HUES64 (cell line): ENCODE measurements around the gene SLC44A4.

Experiments
- H3K27ac ChIP-seq: 2 replicates; pipeline ENCODE4 v1.7.0; 2013; ENCODE audit warnings: low read depth, low read length, inconsistent platforms
- H3K27me3 ChIP-seq: 2 replicates; pipeline ENCODE4 v1.6.1; 2013; ENCODE audit warnings: mild to moderate bottlenecking, low read length; ENCODE audit not compliant: insufficient read depth
- H3K36me3 ChIP-seq: 2 replicates; pipeline ENCODE4 v1.6.1; 2013; ENCODE audit warnings: mild to moderate bottlenecking, low read length; ENCODE audit not compliant: insufficient read depth
- H3K4me1 ChIP-seq: 2 replicates; pipeline ENCODE4 v1.6.1; 2013; ENCODE audit warnings: mild to moderate bottlenecking, low read length, moderate library complexity; ENCODE audit not compliant: insufficient read depth
- H3K4me3 ChIP-seq: 2 replicates; pipeline ENCODE4 v1.5.1; 2013; ENCODE audit warnings: mild to moderate bottlenecking, low read length, moderate library complexity
- H3K9ac ChIP-seq: 2 replicates; pipeline ENCODE4 v1.6.1; 2013; ENCODE audit warnings: mild to moderate bottlenecking, low read depth, low read length
- H3K9me3 ChIP-seq: 2 replicates; pipeline ENCODE4 v1.6.1; 2013; ENCODE audit warnings: low read depth, low read length; ENCODE audit not compliant: insufficient read depth
- WGBS: fragments of 150-250, 120-280 bp; methylation state at CpG from one replicate; pipeline ENCODE4 v1.1.7; 2013; ENCODE audit warnings: missing lambda C conversion rate; 5-methylcytosine and 5-hydroxymethylcytosine counted together

Gene SLC44A4

GRCh38 chr6:31900917-31901414, 22.2 kb upstream of the SLC44A4 start:
- H3K9ac ChIP-seq = peak overlapping the region; percentile 81
- 71% methylated on average over 29 of the region's 29 CpGs for WGBS
- H3K4me3 ChIP-seq = peak overlapping the region; percentile 74
- no peaks in the 10 kb centered on the region for H3K9me3 ChIP-seq
- H3K27ac ChIP-seq = peak overlapping the region; percentile 82
- peaks cover 16% of the 10 kb centered on the region for H3K36me3 ChIP-seq
- H3K4me1 ChIP-seq = peaks cover 12% of the 10 kb centered on the region
- H3K27me3 ChIP-seq = no peaks in the 10 kb centered on the region

GRCh38 chr6:31899882-31900722, 21.3 kb upstream of the SLC44A4 start:
- Histone ChIP-seq H3K36me3 (peaks cover 25% of the 10 kb centered on the region), H3K4me3 (no peak overlapping the region), H3K4me1 (peaks cover 9% of the 10 kb centered on the region), H3K9me3 (no peaks in the 10 kb centered on the region), H3K27me3 (no peaks in the 10 kb centered on the region), H3K27ac (no peak overlapping the region), H3K9ac (no peak overlapping the region)
- WGBS = 94% methylated on average over 49 of the region's 49 CpGs

GRCh38 chr6:31899215-31899614, 20.4 kb upstream of the SLC44A4 start:
- H3K9me3 ChIP-seq = no peaks in the 10 kb centered on the region
- H3K27me3 ChIP-seq = no peaks in the 10 kb centered on the region
- 90% methylated on average over 5 of the region's 5 CpGs for WGBS
- H3K4me1 ChIP-seq = peaks cover 9% of the 10 kb centered on the region
- H3K27ac ChIP-seq = no peak overlapping the region
- peaks cover 33% of the 10 kb centered on the region for H3K36me3 ChIP-seq
- H3K4me3 ChIP-seq = no peak overlapping the region
- no peak overlapping the region for H3K9ac ChIP-seq

GRCh38 chr6:31898383-31899011, 19.7 kb upstream of the SLC44A4 start:
- H3K9ac ChIP-seq = peak overlapping the region; percentile 87
- peaks cover 41% of the 10 kb centered on the region for H3K36me3 ChIP-seq
- peak overlapping the region; percentile 90 for H3K4me3 ChIP-seq
- no peaks in the 10 kb centered on the region for H3K27me3 ChIP-seq
- H3K27ac ChIP-seq = no peak overlapping the region
- no peaks in the 10 kb centered on the region for H3K9me3 ChIP-seq
- H3K4me1 ChIP-seq = peaks cover 9% of the 10 kb centered on the region
- WGBS = 20% methylated on average over 8 of the region's 8 CpGs

DNA sequence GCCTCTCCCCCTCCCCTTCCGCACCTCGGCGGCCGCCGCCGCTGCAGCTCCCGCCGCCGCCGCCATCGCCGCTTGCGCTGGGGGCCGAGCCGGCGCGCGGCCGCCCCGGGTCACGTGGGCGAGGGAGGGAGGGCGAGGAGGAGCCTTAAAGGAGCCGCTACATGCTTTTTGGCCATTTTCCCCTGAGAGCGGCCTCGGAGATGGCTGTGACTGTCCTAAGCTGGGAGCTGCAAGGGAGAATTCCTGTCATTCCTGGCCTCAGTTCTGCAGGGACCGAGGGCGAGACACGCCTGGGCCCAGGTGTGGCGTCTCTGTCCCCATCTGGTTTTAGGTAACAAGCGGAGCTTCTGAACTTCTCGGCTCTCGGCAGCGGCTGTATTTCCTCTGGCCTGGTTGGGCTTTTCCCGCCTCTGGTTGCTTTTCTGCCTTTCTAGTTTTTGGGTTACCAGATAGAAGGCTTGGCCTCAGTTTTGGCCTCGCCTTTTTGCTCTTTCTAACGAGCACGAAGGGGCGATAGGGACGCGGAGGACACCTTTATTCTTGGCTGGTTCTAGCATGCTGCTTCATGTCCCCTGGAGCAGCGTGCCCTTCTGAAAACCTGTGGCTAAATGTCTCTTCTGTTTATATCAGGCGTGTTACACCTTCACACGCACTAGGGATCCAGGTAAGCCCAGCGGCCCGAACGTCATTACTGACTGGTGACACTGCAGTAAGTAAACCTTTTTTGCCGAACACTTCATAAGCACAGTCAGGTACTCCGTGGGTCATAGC, 19.0 kb upstream of the SLC44A4 start, which contains the start of gene EHMT2:
Gene EHMT2, minus strand, starts transcription at position 87 of the 771 bp plus-strand sequence. Its CDS starts 21 bp downstream, at position 66.
- Histone ChIP-seq H3K9ac (peak within 1 kb of the TSS; percentile 87), H3K27me3 (no peaks in the 10 kb centered on the region), H3K36me3 (peaks cover 48% of the 10 kb centered on the region), H3K27ac (peak within 1 kb of the TSS; percentile 70; the same call in 1 of the 2 replicates), H3K4me3 (peak within 1 kb of the TSS; percentile 90), H3K4me1 (peaks cover 9% of the 10 kb centered on the region), H3K9me3 (no peaks in the 10 kb centered on the region)
- under 1% methylated on average over 49 of the region's 49 CpGs for WGBS

DNA sequence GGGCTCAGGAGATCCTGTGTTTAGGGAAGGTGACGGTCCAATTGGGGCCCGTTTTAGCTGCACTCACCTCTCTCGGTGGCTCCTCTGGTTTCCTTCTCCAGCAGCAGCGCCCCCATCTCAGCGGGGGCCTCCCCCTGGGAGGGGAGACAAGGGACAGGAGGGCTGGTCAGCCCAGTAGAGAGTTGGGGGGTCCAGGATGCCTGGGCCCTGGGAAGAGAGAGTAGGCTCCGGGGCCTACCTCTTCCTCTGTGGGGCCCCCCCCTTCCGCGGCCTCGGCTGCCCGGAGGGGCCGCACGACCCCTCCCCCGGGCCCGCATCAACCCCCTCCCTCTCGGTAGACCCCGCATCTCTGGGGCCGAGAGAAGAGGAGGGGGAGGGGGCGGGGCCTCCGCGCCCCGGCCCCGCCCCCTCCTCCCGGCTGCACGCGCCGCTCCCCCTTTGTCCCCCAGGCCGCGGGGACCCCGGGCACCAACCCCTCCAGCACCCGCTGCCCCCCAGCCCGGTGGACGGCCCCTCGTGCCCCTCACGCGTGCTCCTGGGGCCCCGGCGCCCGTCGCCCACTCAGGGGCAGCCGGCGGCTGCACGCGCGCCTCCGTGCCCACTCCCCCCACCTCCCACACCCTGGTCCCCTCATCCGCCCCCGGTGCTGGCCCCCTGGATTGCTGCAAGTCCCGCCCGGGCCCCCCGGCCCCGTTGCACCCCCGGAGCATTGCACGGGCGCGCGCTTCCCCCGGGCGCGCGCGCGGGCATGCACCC, 18.2 kb upstream of the SLC44A4 start:
- peak overlapping the region; percentile 90 for H3K4me3 ChIP-seq
- H3K36me3 ChIP-seq = peaks cover 55% of the 10 kb centered on the region
- H3K27me3 ChIP-seq = no peaks in the 10 kb centered on the region
- WGBS = 2% methylated on average over 46 of the region's 62 CpGs
- peak overlapping the region; percentile 68; the same call in 1 of the 2 replicates for H3K27ac ChIP-seq
- H3K9ac ChIP-seq = peak overlapping the region; percentile 87
- no peaks in the 10 kb centered on the region for H3K9me3 ChIP-seq
- H3K4me1 ChIP-seq = peaks cover 4% of the 10 kb centered on the region; the same call in 1 of the 2 replicates

GRCh38 chr6:31896493-31896855, 17.7 kb upstream of the SLC44A4 start:
- H3K27me3 ChIP-seq = no peaks in the 10 kb centered on the region
- peaks cover 61% of the 10 kb centered on the region for H3K36me3 ChIP-seq
- peak overlapping the region; percentile 72 for H3K9ac ChIP-seq
- peaks cover 4% of the 10 kb centered on the region; the same call in 1 of the 2 replicates for H3K4me1 ChIP-seq
- no peaks in the 10 kb centered on the region for H3K9me3 ChIP-seq
- H3K27ac ChIP-seq = no peak overlapping the region
- H3K4me3 ChIP-seq = peak overlapping the region; percentile 90
- WGBS = 58% methylated on average over 4 of the region's 4 CpGs

- no peak overlapping the region for H3K4me3 ChIP-seq
- peaks cover 83% of the 10 kb centered on the region for H3K36me3 ChIP-seq
- 0 out of 2 replicates have a peak, but pooled peaks cover 4% of the 10 kb centered on the region for H3K4me1 ChIP-seq
- H3K9me3 ChIP-seq = no peaks in the 10 kb centered on the region
- no peak overlapping the region for H3K9ac ChIP-seq
- 93% methylated on average over 6 of the region's 6 CpGs for WGBS
- no peaks in the 10 kb centered on the region for H3K27me3 ChIP-seq
- H3K27ac ChIP-seq = no peak overlapping the region
Observed at GRCh38 chr6:31892821-31893220, 14.0 kb upstream of the SLC44A4 start.

GRCh38 chr6:31889331-31889972, 10.7 kb upstream of the SLC44A4 start:
- Histone ChIP-seq H3K27me3 (no peaks in the 10 kb centered on the region), H3K4me3 (no peak overlapping the region), H3K27ac (no peak overlapping the region), H3K9ac (no peak overlapping the region), H3K4me1 (no peaks in the 10 kb centered on the region), H3K9me3 (no peaks in the 10 kb centered on the region), H3K36me3 (peaks cover 93% of the 10 kb centered on the region)
- 93% methylated on average over 3 of the region's 3 CpGs for WGBS
